ENCODE measurements around the gene PSPH.
"Not testable (repeated sequence)": the region's sequence is repeated elsewhere in the genome, so short reads cannot be mapped to it uniquely, and the experiment has no call there.

Gene PSPH

GRCh38 chr7:56091591-56091990 lies 40.3 kb upstream of the PSPH start:
- H3K27me3 ChIP-seq = no peaks in the 10 kb centered on the region

GRCh38 chr7:56087445-56087844 lies 36.2 kb upstream of the PSPH start:
- TF ChIP-seq, protein P1, sequence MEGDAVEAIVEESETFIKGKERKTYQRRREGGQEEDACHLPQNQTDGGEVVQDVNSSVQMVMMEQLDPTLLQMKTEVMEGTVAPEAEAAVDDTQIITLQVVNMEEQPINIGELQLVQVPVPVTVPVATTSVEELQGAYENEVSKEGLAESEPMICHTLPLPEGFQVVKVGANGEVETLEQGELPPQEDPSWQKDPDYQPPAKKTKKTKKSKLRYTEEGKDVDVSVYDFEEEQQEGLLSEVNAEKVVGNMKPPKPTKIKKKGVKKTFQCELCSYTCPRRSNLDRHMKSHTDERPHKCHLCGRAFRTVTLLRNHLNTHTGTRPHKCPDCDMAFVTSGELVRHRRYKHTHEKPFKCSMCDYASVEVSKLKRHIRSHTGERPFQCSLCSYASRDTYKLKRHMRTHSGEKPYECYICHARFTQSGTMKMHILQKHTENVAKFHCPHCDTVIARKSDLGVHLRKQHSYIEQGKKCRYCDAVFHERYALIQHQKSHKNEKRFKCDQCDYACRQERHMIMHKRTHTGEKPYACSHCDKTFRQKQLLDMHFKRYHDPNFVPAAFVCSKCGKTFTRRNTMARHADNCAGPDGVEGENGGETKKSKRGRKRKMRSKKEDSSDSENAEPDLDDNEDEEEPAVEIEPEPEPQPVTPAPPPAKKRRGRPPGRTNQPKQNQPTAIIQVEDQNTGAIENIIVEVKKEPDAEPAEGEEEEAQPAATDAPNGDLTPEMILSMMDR (IDR thresholded peaks at IDR 0.05; ENCODE audit: low read depth, low read length) = no peak
- DNase-seq = no peak

More at GRCh38 chr7:56091591-56091990, 40.3 kb upstream of the PSPH start:
- DNase-seq = no peak
- Histone ChIP-seq H3K4me3 (ENCODE audit: low read depth, low read length) (no peak overlapping the region), H3K9me3 (no peaks in the 10 kb centered on the region), H3K36me3 (0 out of 2 replicates have a peak, but pooled peaks cover 2% of the 10 kb centered on the region), H3K4me1 (no peaks in the 10 kb centered on the region; the same call in 1 of the 2 replicates)
- TF ChIP-seq, protein P1 (IDR thresholded peaks at IDR 0.05; ENCODE audit: low read depth, low read length) = no peak

DNA sequence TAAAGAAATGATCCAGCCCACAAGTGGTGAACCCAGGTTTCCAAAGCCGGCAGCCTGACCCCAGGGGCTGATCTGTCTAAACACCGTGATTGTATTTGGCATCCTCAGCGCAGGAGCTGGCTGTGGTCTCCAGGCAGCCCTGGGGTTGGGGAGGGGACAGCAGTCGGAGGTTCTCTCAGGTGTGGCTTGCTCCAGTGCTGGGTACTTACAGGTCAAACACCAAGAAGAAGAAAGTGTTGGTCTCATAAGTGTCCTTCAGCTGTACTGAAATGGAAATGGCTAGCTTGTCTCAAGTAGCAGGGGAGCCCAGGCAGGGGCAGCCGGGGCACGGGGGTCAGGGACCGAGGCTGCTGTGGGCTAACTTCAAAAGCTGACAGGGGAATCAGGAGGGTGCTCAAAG lies 35.5 kb upstream of the PSPH start:
- no peaks in the 10 kb centered on the region for H3K27me3 ChIP-seq
- no peak for DNase-seq
- H3K4me3 ChIP-seq (ENCODE audit: low read depth, low read length) = no peak overlapping the region
- peaks cover 6% of the 10 kb centered on the region; the same call in 1 of the 2 replicates for H3K36me3 ChIP-seq
- TF ChIP-seq, protein P1 (IDR thresholded peaks at IDR 0.05; ENCODE audit: low read depth, low read length) = no peak
- H3K4me1 ChIP-seq = peaks cover 11% of the 10 kb centered on the region
- no peaks in the 10 kb centered on the region for H3K9me3 ChIP-seq

More at GRCh38 chr7:56087445-56087844, 36.2 kb upstream of the PSPH start:
- no peaks in the 10 kb centered on the region for H3K27me3 ChIP-seq
- H3K36me3 ChIP-seq = peaks cover 6% of the 10 kb centered on the region; the same call in 1 of the 2 replicates
- peaks cover 11% of the 10 kb centered on the region for H3K4me1 ChIP-seq
- H3K4me3 ChIP-seq (ENCODE audit: low read depth, low read length) = no peak overlapping the region
- H3K9me3 ChIP-seq = no peaks in the 10 kb centered on the region

GRCh38 chr7:56083150-56083785 lies 32.0 kb upstream of the PSPH start:
- Histone ChIP-seq H3K36me3 (peaks cover 19% of the 10 kb centered on the region), H3K9me3 (no peaks in the 10 kb centered on the region), H3K4me3 (ENCODE audit: low read depth, low read length) (peak overlapping the region; percentile 5; the same call in 1 of the 2 replicates), H3K27me3 (no peaks in the 10 kb centered on the region), H3K4me1 (peaks cover 21% of the 10 kb centered on the region)
- peak; percentile 90 for DNase-seq
- TF ChIP-seq, protein P1 (IDR thresholded peaks at IDR 0.05; ENCODE audit: low read depth, low read length) = no peak

- H3K9me3 ChIP-seq = no peaks in the 10 kb centered on the region
- H3K36me3 ChIP-seq = peaks cover 22% of the 10 kb centered on the region
- TF ChIP-seq, protein P1 (IDR thresholded peaks at IDR 0.05; ENCODE audit: low read depth, low read length) = no peak
- peaks cover 21% of the 10 kb centered on the region for H3K4me1 ChIP-seq
- no peaks in the 10 kb centered on the region for H3K27me3 ChIP-seq
- DNase-seq = no peak
- H3K4me3 ChIP-seq (ENCODE audit: low read depth, low read length) = no peak overlapping the region
Observed at GRCh38 chr7:56081626-56082340, 30.5 kb upstream of the PSPH start.

DNA sequence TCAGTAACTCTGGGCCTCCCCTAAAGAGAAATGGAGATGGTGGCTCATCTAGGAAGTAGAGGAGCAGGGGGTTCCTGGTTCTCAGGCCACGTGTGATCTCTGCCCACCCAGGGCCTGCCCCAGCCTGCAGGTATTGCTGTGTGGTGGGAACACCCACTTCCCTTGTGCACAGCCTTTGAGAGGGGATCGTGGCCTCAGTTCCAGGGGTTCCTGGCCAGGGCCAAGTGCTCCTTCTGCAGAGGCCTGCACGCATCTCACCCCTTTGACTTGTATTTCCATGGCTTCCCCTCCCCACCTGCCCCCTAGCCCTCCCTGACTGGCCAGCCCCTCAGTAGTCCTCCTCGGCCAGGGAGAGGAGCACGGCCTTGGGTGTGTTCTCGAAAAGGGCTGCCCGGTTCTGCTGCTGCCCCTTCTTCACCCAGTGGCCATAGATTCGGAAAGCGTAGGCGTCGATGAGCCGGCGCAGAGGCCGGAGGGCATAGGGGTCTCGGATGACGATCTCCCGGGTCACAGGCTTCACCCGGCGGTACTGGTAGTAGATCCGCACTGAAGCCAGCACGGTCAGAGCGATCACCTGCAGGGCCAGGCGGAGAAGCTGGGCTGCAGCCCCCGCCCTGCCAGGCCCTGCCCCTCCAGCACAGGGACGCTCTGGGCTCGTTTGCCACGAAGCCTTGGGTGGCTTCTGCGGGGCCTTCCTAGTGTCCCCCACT lies 29.6 kb upstream of the PSPH start:
- peaks cover 21% of the 10 kb centered on the region for H3K4me1 ChIP-seq
- not testable (repeated sequence) for DNase-seq; H3K4me3 ChIP-seq (ENCODE audit: low read depth, low read length); H3K9me3 ChIP-seq; H3K27me3 ChIP-seq
- peaks cover 18% of the 10 kb centered on the region for H3K36me3 ChIP-seq

Data from BE2C (cell line).